HCT116 (cell line): ENCODE data around the gene OSBP2. TPM values are rescaled to one million over a fixed set of nuclear protein-coding genes. Genes with fewer than 3 reads are reported as not detected.

Source experiments
- ATAC-seq: fragments of 200-7000 bp; cut with Tn5 transposase; 2 replicates; pipeline ENCODE4 v1.9.1; 2020; ENCODE audit warnings: mild to moderate bottlenecking, moderate library complexity
- BruUV-seq: library from RNA; stranded (reverse); fragments of 400-500 nt; replicated peaks from 2 replicates; lab custom pipeline; 2021; lab: Mats Ljungman, UMichigan
- CTCF ChIA-PET: fragments of 300-600 bp; sonication (Branson Sonifier 250); formaldehyde crosslinking; loops from one replicate; lab custom pipeline; 2021; ENCODE audit warnings: antibody characterized with exemption; lab: Charles Lee
- POLR2A ChIA-PET: fragments of 300-600, 350-600 bp; sonication (Branson Sonifier 250); formaldehyde crosslinking; loops from one replicate; lab custom pipeline; 2021; ENCODE audit warnings: antibody characterized with exemption; lab: Charles Lee
- RAD21 ChIA-PET, 2 experiments: fragments of 300-600 bp; sonication (Branson Sonifier 250); formaldehyde crosslinking; loops; one replicate each; lab custom pipeline; 2023; ENCODE audit warnings: low total read pairs in 2 of 2; ENCODE audit not compliant: uncharacterized antibody in 2 of 2, unreplicated experiment in 2 of 2, low non-redundant PET in 1 of 2; lab: Charles Lee
- DNase-seq: peaks from one replicate; pipeline ENCODE4 v3.0.0-alpha.2; 2010; ENCODE audit warnings: low read depth, low spot score
- H2AFZ ChIP-seq: fragments of 200-600 bp; shearing (Covaris generic), sonication (generic); 2 replicates; pipeline ENCODE4 v1.6.1; 2017; ENCODE audit warnings: low read depth, mixed run types, mixed read lengths, antibody characterized with exemption, low read length; ENCODE audit not compliant: poor library complexity, severe bottlenecking
- H3K27ac ChIP-seq: 2 replicates; pipeline ENCODE4 v1.5.1; 2012; ENCODE audit warnings: low read depth, low read length
- H3K27me3 ChIP-seq: fragments of 200-600 bp; sonication (generic); 2 replicates; pipeline ENCODE4 v1.6.1; 2016; ENCODE audit warnings: mixed run types, low read length, mixed read lengths; ENCODE audit not compliant: insufficient read depth
- H3K36me3 ChIP-seq, 2 experiments: fragments of 200-500 bp in 1 of 2; fragments of 200-600 bp in 1 of 2; sonication (Bioruptor generic) in 1 of 2; sonication (generic) in 1 of 2; 2 replicates each; pipeline versions ENCODE4 v1.5.1 to v1.6.1; 2014 to 2016; ENCODE audit warnings: low read length in 2 of 2, inconsistent platforms in 1 of 2, mixed read lengths in 1 of 2, mixed run types in 1 of 2; ENCODE audit not compliant: insufficient read depth in 2 of 2, control insufficient read depth in 1 of 2
- H3K4me1 ChIP-seq, 2 experiments: fragments of 200-600 bp in 1 of 2; sonication (generic) in 1 of 2; 2 replicates each; pipeline versions ENCODE4 v1.5.1 to v1.6.1; 2012 to 2017; ENCODE audit warnings: low read length in 2 of 2, inconsistent platforms in 1 of 2, mild to moderate bottlenecking in 1 of 2, mixed read lengths in 1 of 2, mixed run types in 1 of 2, moderate library complexity in 1 of 2; ENCODE audit not compliant: insufficient read depth in 2 of 2, control insufficient read depth in 1 of 2
- H3K4me2 ChIP-seq: fragments of 200-600 bp; sonication (generic); 2 replicates; pipeline ENCODE4 v1.6.1; 2017; ENCODE audit warnings: mixed run types, low read length, mixed read lengths
- H3K4me3 ChIP-seq, 2 experiments: fragments of 200-600 bp in 1 of 2; sonication (generic) in 1 of 2; replicated peaks in 1 of 2; 2 replicates each; pipeline ENCODE4 v1.5.1; 2011 to 2016; ENCODE audit warnings: low read length in 2 of 2, control low read depth in 1 of 2, low read depth in 1 of 2, mild to moderate bottlenecking in 1 of 2, mixed read lengths in 1 of 2, mixed run types in 1 of 2
- H3K79me2 ChIP-seq: fragments of 200-600 bp; sonication (generic); 2 replicates; pipeline ENCODE4 v1.6.1; 2017; ENCODE audit warnings: mild to moderate bottlenecking, mixed run types, low read length, moderate library complexity, mixed read lengths; ENCODE audit not compliant: insufficient read depth
- H3K9ac ChIP-seq: fragments of 200-600 bp; sonication (generic); 2 replicates; pipeline ENCODE4 v1.6.1; 2016; ENCODE audit warnings: low read length, mixed read lengths
- H3K9me2 ChIP-seq: fragments of 200-600 bp; sonication (generic), shearing (Covaris generic); 2 replicates; pipeline ENCODE4 v1.6.1; 2017; ENCODE audit warnings: mixed run types, mild to moderate bottlenecking, moderate library complexity; ENCODE audit not compliant: insufficient read depth
- H3K9me3 ChIP-seq, 2 experiments: fragments of 200-500 bp in 1 of 2; fragments of 200-600 bp in 1 of 2; sonication (Bioruptor generic) in 1 of 2; sonication (generic) in 1 of 2; 2 replicates each; pipeline ENCODE4 v1.6.1; 2014 to 2017; ENCODE audit warnings: low read length in 2 of 2, mixed read lengths in 2 of 2, inconsistent platforms in 1 of 2, low read depth in 1 of 2, mild to moderate bottlenecking in 1 of 2, mixed run types in 1 of 2, moderate library complexity in 1 of 2; ENCODE audit not compliant: control insufficient read depth in 1 of 2, insufficient read depth in 1 of 2
- H4K20me1 ChIP-seq: fragments of 200-600 bp; sonication (generic), shearing (Covaris generic); 2 replicates; pipeline ENCODE4 v1.6.1; 2017; ENCODE audit warnings: mixed run types, mild to moderate bottlenecking, moderate library complexity; ENCODE audit not compliant: insufficient read depth
- ATF3 ChIP-seq: IDR thresholded peaks from 2 replicates; pipeline ENCODE4 v1.6.1; 2012
- CTCF ChIP-seq, 3 experiments: fragments of 200-600 bp in 1 of 3; sonication (generic) in 1 of 3; IDR thresholded peaks in 2 of 3; conservative IDR thresholded peaks in 1 of 3; 2 replicates each; pipeline ENCODE4 v1.5.1; 2012 to 2017; ENCODE audit warnings: low read depth in 2 of 3, low read length in 2 of 3, antibody characterized with exemption in 1 of 3, borderline replicate concordance in 1 of 3, control low read depth in 1 of 3, mild to moderate bottlenecking in 1 of 3, mixed read lengths in 1 of 3, mixed run types in 1 of 3, moderate library complexity in 1 of 3; ENCODE audit not compliant: insufficient read depth in 1 of 3
- EZH2 ChIP-seq: fragments of 200-600 bp; sonication (generic); IDR thresholded peaks from 2 replicates; pipeline ENCODE4 v1.6.1; 2017; ENCODE audit warnings: antibody characterized with exemption, mixed run types
- FOSL1 ChIP-seq: IDR thresholded peaks from 2 replicates; pipeline ENCODE4 v1.6.1; 2012; ENCODE audit warnings: low read depth
- JUND ChIP-seq: IDR thresholded peaks from 2 replicates; pipeline ENCODE4 v1.6.1; 2012
- MAX ChIP-seq: IDR thresholded peaks from 2 replicates; pipeline ENCODE4 v1.6.1; 2012
- POLR2AphosphoS5 ChIP-seq: IDR thresholded peaks from 2 replicates; pipeline ENCODE4 v1.6.1; 2011; ENCODE audit warnings: mild to moderate bottlenecking, low read depth, low read length, moderate library complexity
- REST ChIP-seq: IDR thresholded peaks from 2 replicates; pipeline ENCODE4 v1.6.1; 2012; ENCODE audit warnings: low read depth
- SIN3A ChIP-seq: IDR thresholded peaks from 2 replicates; pipeline ENCODE4 v1.6.1; 2012; ENCODE audit warnings: low read depth
- SP1 ChIP-seq: IDR thresholded peaks from 2 replicates; pipeline ENCODE4 v1.6.1; 2012; ENCODE audit warnings: low read depth
- SRF ChIP-seq: IDR thresholded peaks from 2 replicates; pipeline ENCODE4 v1.6.1; 2012; ENCODE audit warnings: low read depth
- TCF7L2 ChIP-seq: IDR thresholded peaks from 2 replicates; pipeline ENCODE4 v1.7.0; 2011; ENCODE audit warnings: borderline replicate concordance, inconsistent platforms; ENCODE audit not compliant: insufficient read depth, insufficient read length; ENCODE audit errors: extremely low read depth
- ZBTB33 ChIP-seq: IDR thresholded peaks from 2 replicates; pipeline ENCODE4 v1.6.1; 2011; ENCODE audit warnings: mild to moderate bottlenecking, low read length, moderate library complexity; ENCODE audit not compliant: insufficient replicate concordance; ENCODE audit errors: extremely low read depth
- ZFX ChIP-seq: fragments of 450-650 bp; IDR thresholded peaks from 2 replicates; pipeline ENCODE4 v1.6.1; 2017
- intact Hi-C: fragments of 100-400 bp; cut with micrococcal nuclease; formaldehyde crosslinking; loops from 2 replicates; pipeline ENCODE4 v1.10.0; 2022
- total RNA-seq: library from RNA; stranded (reverse); gene quantifications from one replicate; pipeline ENCODE4 v1.2.1, GENCODE V29; 2021; ENCODE audit not compliant: unreplicated experiment

Gene OSBP2
- total RNA-seq, 1 experiment from 2014 or later, result 12.9 TPM

- ChIA-PET CTCF (no interaction called here), RAD21 (no interaction called here), POLR2A (interaction anchor here (0.7 kb wide), 1 partner anchor 187 kb away, joined by 5 read pairs; no protein-coding TSS in a partner anchor)
- DNase-seq (no peak), ATAC-seq (no peak)
- Histone ChIP-seq H4K20me1 (no peaks in the 10 kb centered on the region), H3K9ac (no peak overlapping the region), H3K4me3 (no peak overlapping the region), H3K36me3 (no peaks in the 10 kb centered on the region), H3K27me3 (no peaks in the 10 kb centered on the region), H3K79me2 (no peaks in the 10 kb centered on the region), H3K9me2 (no peaks in the 10 kb centered on the region), H3K27ac (no peak overlapping the region), H3K9me3 (no peaks in the 10 kb centered on the region), H3K4me1 (peaks cover 0 to 13% of the 10 kb centered on the region in 2 experiments; a peak in 2 of 4 replicates), H3K4me2 (no peak overlapping the region), H2AFZ (no peak overlapping the region)
- TF ChIP-seq POLR2AphosphoS5 (no peak), JUND (no peak), FOSL1 (no peak), TCF7L2 (no peak), SRF (no peak), ZBTB33 (no peak), SP1 (no peak), EZH2 (no peak), MAX (no peak)
- no TSS peak for BruUV-seq
- intact Hi-C loops, result no loop called here
Measured at GRCh38 chr22:30783021-30783420, 88.3 kb downstream of the OSBP2 start.

GRCh38 chr22:30785527-30785926, 90.9 kb downstream of the OSBP2 start:
- no peaks in the 10 kb centered on the region for H3K9me3 ChIP-seq
- no peaks in the 10 kb centered on the region for H3K36me3 ChIP-seq
- H3K9ac ChIP-seq, result no peak overlapping the region
- peaks cover 0 to 13% of the 10 kb centered on the region in 2 experiments; a peak in 2 of 4 replicates for H3K4me1 ChIP-seq
- no peaks in the 10 kb centered on the region for H3K79me2 ChIP-seq
- no peak for ATAC-seq
- POLR2A ChIA-PET, result no interaction called here
- RAD21 ChIA-PET, result no interaction called here
- CTCF ChIA-PET, result no interaction called here
- no peak overlapping the region for H3K4me3 ChIP-seq
- no peak overlapping the region for H2AFZ ChIP-seq
- no TSS peak for BruUV-seq
- H4K20me1 ChIP-seq, result no peaks in the 10 kb centered on the region
- H3K9me2 ChIP-seq, result no peaks in the 10 kb centered on the region
- H3K27me3 ChIP-seq, result no peaks in the 10 kb centered on the region
- no peak overlapping the region for H3K4me2 ChIP-seq
- TF ChIP-seq ZFX (no peak), ATF3 (no peak), REST (no peak), CTCF (IDR thresholded peaks at IDR 0.05 in 2 of 3, conservative IDR thresholded peaks at IDR 0.05 in 1 of 3; ENCODE audit: borderline replicate concordance in 1 of 3, insufficient read depth in 1 of 3, low read depth in 2 of 3, low read length in 2 of 3) (no peak), SRF (no peak), EZH2 (no peak), SIN3A (no peak), POLR2AphosphoS5 (no peak)
- DNase-seq, result no peak
- intact Hi-C loops, result no loop called here
- H3K27ac ChIP-seq, result no peak overlapping the region
